Measurements from ENCODE around the gene LRRC75B. TPM values are rescaled to one million over a fixed set of nuclear protein-coding genes. Genes with fewer than 3 reads are reported as not detected.

The LRRC75B gene
- total and polyA plus RNA-seq, 2 of the 8 experiments (the other 6 are each of a cell fraction or from before 2014, with no cell fraction given) = 12.2 to 26.6 TPM

DNA sequence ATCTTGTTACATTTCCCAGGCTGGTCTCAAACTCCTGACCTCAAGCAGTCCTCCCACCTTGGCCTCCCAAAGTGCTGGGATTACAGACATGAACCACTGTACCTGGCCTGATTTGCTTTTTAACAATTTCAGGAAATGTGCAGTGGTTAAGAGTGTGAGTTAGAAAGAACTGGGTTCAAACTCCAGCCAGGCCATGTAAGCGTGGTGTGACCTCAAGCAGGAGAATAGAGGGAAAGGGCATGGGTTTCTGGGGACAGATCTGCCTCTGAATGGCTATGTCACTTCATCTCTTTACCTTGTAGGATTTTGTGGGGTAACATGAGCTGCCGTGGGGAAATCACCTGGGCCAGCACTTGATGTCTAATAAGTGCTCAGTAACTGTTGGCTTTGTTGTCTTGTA is 27.8 kb downstream of the LRRC75B start:
- no peak overlapping the region for H2BK120ac ChIP-seq (replicated peaks; ENCODE audit: low read depth, low read length)
- peaks cover 24% of the 10 kb centered on the region for H3K79me1 ChIP-seq (ENCODE audit: low read depth, low read length)
- no peak overlapping the region for H3K4me2 ChIP-seq (ENCODE audit: insufficient read depth in 1 of 2, low read depth in 2 of 2, low read length in 2 of 2)
- no peak overlapping the region for H3K27ac ChIP-seq (ENCODE audit: low read depth, low read length)
- no peak for FAIRE-seq
- no peak overlapping the region for H2AK5ac ChIP-seq (ENCODE audit: low read depth, low read length)
- 85% methylated on average over 2 of the region's 2 CpGs; no CpG with 5 or more reads in 1 of the 2 experiments for WGBS, 2 experiments (ENCODE audit: extremely low coverage in 1 of 2, insufficient coverage in 1 of 2, insufficient read length in 1 of 2, insufficient replicate concordance in 2 of 2, low coverage in 1 of 2, low lambda C conversion rate in 2 of 2, missing lambda C conversion rate in 1 of 2)
- no peak overlapping the region for H3K4ac ChIP-seq (replicated peaks; ENCODE audit: insufficient read length, low read depth, low read length)
- no peaks in the 10 kb centered on the region for H3K27me3 ChIP-seq (replicated peaks in 1 of 4; ENCODE audit: control insufficient read depth in 3 of 4, extremely low read depth in 1 of 4, insufficient read depth in 3 of 4, low read length in 3 of 4)
- H3K36me3 ChIP-seq (ENCODE audit: control insufficient read depth in 2 of 4, insufficient read depth in 4 of 4, low read length in 3 of 4) = peaks cover 21 to 64% (median 43%) of the 10 kb centered on the region in 4 experiments
- no peaks in the 10 kb centered on the region for H3K4me1 ChIP-seq (replicated peaks in 1 of 4; ENCODE audit: control insufficient read depth in 3 of 4, insufficient read depth in 4 of 4, low read length in 3 of 4)
- H2BK20ac ChIP-seq (ENCODE audit: low read length) = no peak overlapping the region
- no peak overlapping the region for H2BK12ac ChIP-seq (ENCODE audit: low read depth, low read length)
- no peak overlapping the region for H3K23ac ChIP-seq (ENCODE audit: insufficient read length)
- H3K9me3 ChIP-seq (ENCODE audit: insufficient read depth in 2 of 2, low read depth in 1 of 2, low read length in 1 of 2) = no peaks in the 10 kb centered on the region
- peaks cover 19 to 44% of the 10 kb centered on the region in 2 experiments for H4K20me1 ChIP-seq (replicated peaks in 1 of 2; ENCODE audit: control insufficient read depth in 1 of 2, insufficient read depth in 2 of 2, low read length in 2 of 2)
- no peak overlapping the region for H3K56ac ChIP-seq (replicated peaks; ENCODE audit: insufficient read length, low read depth, low read length)
- no peak overlapping the region for H3K9ac ChIP-seq (replicated peaks in 1 of 4; ENCODE audit: extremely low read depth in 1 of 4, low read depth in 3 of 4, low read length in 3 of 4)
- H4K91ac ChIP-seq (replicated peaks; ENCODE audit: insufficient read length, low read length) = no peak overlapping the region
- H3K4me3 ChIP-seq (ENCODE audit: extremely low read depth in 1 of 4, insufficient read depth in 2 of 4, low read depth in 3 of 4, low read length in 4 of 4) = no peak overlapping the region
- H4K5ac ChIP-seq (ENCODE audit: insufficient read length, low read depth, low read length) = no peak overlapping the region
- DNase-seq (ENCODE audit: low read depth in 1 of 2, low spot score in 2 of 2) = no peak
- H2AFZ ChIP-seq (ENCODE audit: low read length) = no peak overlapping the region
- no peaks in the 10 kb centered on the region for H3K23me2 ChIP-seq (ENCODE audit: low read depth, low read length)
- H3K79me2 ChIP-seq (ENCODE audit: control insufficient read depth in 1 of 2, insufficient read depth in 2 of 2, low read length in 2 of 2) = peaks cover 44 to 71% of the 10 kb centered on the region in 2 experiments
- no peak overlapping the region for H3K14ac ChIP-seq (ENCODE audit: insufficient read length)
- ChIA-PET POLR2A (ENCODE audit: partially characterized antibody) (interaction anchor here (1.3 to 9.0 kb wide), 4 partner anchors 9 to 27 kb away, joined by 3 to 91 read pairs (median 26); partner anchors contain the start of genes GUCD1, LRRC75B and SNRPD3), CTCF (ENCODE audit: partially characterized antibody) (no interaction called here)
- H4K8ac ChIP-seq (ENCODE audit: extremely low read depth, insufficient read depth, low read length) = no peak overlapping the region
- no peak overlapping the region for H2BK15ac ChIP-seq (ENCODE audit: low read length)
- H3K18ac ChIP-seq (ENCODE audit: extremely low read depth, low read length) = no peak overlapping the region
- H2BK5ac ChIP-seq (ENCODE audit: low read depth, low read length) = no peak overlapping the region
- TF ChIP-seq FOSL1 (IDR thresholded peaks at IDR 0.05; ENCODE audit: insufficient read depth, low read depth, low read length) (no peak), BRCA1 (IDR thresholded peaks at IDR 0.05; ENCODE audit: low read depth, low read length) (no peak), CTBP2 (IDR thresholded peaks at IDR 0.05; ENCODE audit: borderline replicate concordance, insufficient read depth, insufficient read length, low read length) (no peak), POU5F1 (IDR thresholded peaks at IDR 0.05; ENCODE audit: low read depth, low read length) (no peak), EZH2 (IDR thresholded peaks at IDR 0.05; ENCODE audit: low read depth, low read length, severe bottlenecking) (no peak), SP1 (IDR thresholded peaks at IDR 0.05; ENCODE audit: low read depth, low read length) (no peak), NRF1 (IDR thresholded peaks at IDR 0.05; ENCODE audit: low read depth, low read length) (no peak), RFX5 (IDR thresholded peaks at IDR 0.05; ENCODE audit: borderline replicate concordance, low read depth, low read length) (no peak), NANOG (IDR thresholded peaks at IDR 0.05; ENCODE audit: insufficient read depth, low read depth, low read length, poor library complexity, severe bottlenecking) (no peak), YY1 (IDR thresholded peaks at IDR 0.05; ENCODE audit: low read depth, low read length) (no peak), POLR2AphosphoS5 (IDR thresholded peaks at IDR 0.05; ENCODE audit: low read depth, low read length) (no peak), BACH1 (IDR thresholded peaks at IDR 0.05; ENCODE audit: low read length) (no peak), EGR1 (IDR thresholded peaks at IDR 0.05; ENCODE audit: borderline replicate concordance, low read depth, low read length) (no peak), TEAD4 (IDR thresholded peaks at IDR 0.05; ENCODE audit: low read depth, low read length) (no peak)
- TF ChIP-seq, protein P1, sequence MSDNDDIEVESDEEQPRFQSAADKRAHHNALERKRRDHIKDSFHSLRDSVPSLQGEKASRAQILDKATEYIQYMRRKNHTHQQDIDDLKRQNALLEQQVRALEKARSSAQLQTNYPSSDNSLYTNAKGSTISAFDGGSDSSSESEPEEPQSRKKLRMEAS (IDR thresholded peaks at IDR 0.05) = no peak
